Peyer's patch (tissue), 4 donors: Measurements from ENCODE around the gene SLCO3A1.

Experiments
- CTCF ChIP-seq, 6 experiments: fragments of 450-650 bp in 4 of 6; fragments of 200-600 bp in 2 of 6; sonication (generic) in 1 of 6; IDR thresholded peaks; one replicate each; pipeline ENCODE4 v1.5.1; 2017 to 2019; ENCODE audit warnings: antibody characterized with exemption in 6 of 6, mild to moderate bottlenecking in 3 of 6, moderate library complexity in 1 of 6
- POLR2A ChIP-seq, 2 donors: fragments of 450-650 bp; IDR thresholded peaks; one replicate each; pipeline ENCODE4 v1.5.1; 2017; ENCODE audit warnings: antibody characterized with exemption in 2 of 2, mild to moderate bottlenecking in 2 of 2, moderate library complexity in 2 of 2

- TF ChIP-seq CTCF (IDR thresholded peaks at IDR 0.05) = no peak
- no peak for TF ChIP-seq POLR2A (IDR thresholded peaks at IDR 0.05)
Measured at GRCh38 chr15:92098869-92099268, 245.4 kb downstream of the SLCO3A1 start.
